A549 treated with DMSO at 1 μM for 4 hours (cell line): Measurements from ENCODE around the gene DNM3. TPM values are rescaled to one million over a fixed set of nuclear protein-coding genes. Genes with fewer than 3 reads are reported as not detected.

ENCODE experiments used
- total RNA-seq: library from RNA; stranded (reverse); fragments of 200-300 nt; extraction: Qiagen RNA extraction; gene quantifications from 5 replicates; pipeline ENCODE4 v1.2.3, GENCODE V29; 2022; ENCODE audit warnings: low read depth

Gene DNM3
- 0.43 to 1.1 TPM (median 0.70 TPM) in 5 replicates for total RNA-seq

GRCh38 chr1:171841050-171841910 is at the start of gene DNM3:
Gene DNM3, plus strand, starts transcription at chr1:171841498. Its CDS starts 159 bp downstream, at chr1:171841657.

GRCh38 chr1:172420385-172420784 is 579.1 kb downstream of the DNM3 start, which contains the start of gene C1orf105:
Gene C1orf105, plus strand, starts transcription at chr1:172420685. Its CDS starts 201 bp downstream, at chr1:172420886.

GRCh38 chr1:172443666-172444453 is 602.6 kb downstream of the DNM3 start, which contains the start of gene PIGC:
Gene PIGC, minus strand, starts transcription at chr1:172444069. Its CDS starts 1,447 bp downstream, at chr1:172442622.

Other genes with a start within 250 kb of the DNM3 start
- not detected in 5 replicates for gene MYOCOS, start 219.3 kb upstream of the DNM3 start, total RNA-seq
- not detected in 5 replicates for gene MYOC, start 188.8 kb upstream of the DNM3 start, total RNA-seq
- gene VAMP4, start 99.4 kb upstream of the DNM3 start, total RNA-seq = 2.7 to 6.1 TPM (median 5.0 TPM) in 5 replicates
- 43.8 to 51.9 TPM (median 50.4 TPM) in 5 replicates for gene METTL13, start 59.8 kb upstream of the DNM3 start, total RNA-seq